IPS-15b (cell line): ENCODE measurements around the gene BCAR1.

Experiments
- H3K27me3 ChIP-seq: one replicate; pipeline ENCODE4 v1.6.1; 2013; ENCODE audit warnings: low read length; ENCODE audit not compliant: control insufficient read depth, insufficient read depth
- H3K36me3 ChIP-seq: one replicate; pipeline ENCODE4 v1.6.1; 2013; ENCODE audit warnings: low read length; ENCODE audit not compliant: control insufficient read depth, insufficient read depth
- H3K4me1 ChIP-seq: one replicate; pipeline ENCODE4 v1.6.1; 2013; ENCODE audit warnings: mild to moderate bottlenecking, low read length; ENCODE audit not compliant: control insufficient read depth, insufficient read depth
- H3K4me3 ChIP-seq: one replicate; pipeline ENCODE4 v1.5.1; 2013; ENCODE audit warnings: low read depth, low read length
- H3K9ac ChIP-seq: one replicate; pipeline ENCODE4 v1.6.1; 2013; ENCODE audit warnings: low read depth, mild to moderate bottlenecking, low read length
- H3K9me3 ChIP-seq: one replicate; pipeline ENCODE4 v1.6.1; 2013; ENCODE audit warnings: mild to moderate bottlenecking, low read length; ENCODE audit not compliant: control insufficient read depth, insufficient read depth

BCAR1 gene

GRCh38 chr16:75267631-75268264, 16.3 kb upstream of the BCAR1 start:
- H3K9me3 ChIP-seq: no peaks in the 10 kb centered on the region
- H3K36me3 ChIP-seq: peaks cover 3% of the 10 kb centered on the region
- no peaks in the 10 kb centered on the region for H3K27me3 ChIP-seq
- H3K4me3 ChIP-seq: no peak overlapping the region
- no peak overlapping the region for H3K9ac ChIP-seq
- H3K4me1 ChIP-seq: peaks cover 6% of the 10 kb centered on the region

DNA sequence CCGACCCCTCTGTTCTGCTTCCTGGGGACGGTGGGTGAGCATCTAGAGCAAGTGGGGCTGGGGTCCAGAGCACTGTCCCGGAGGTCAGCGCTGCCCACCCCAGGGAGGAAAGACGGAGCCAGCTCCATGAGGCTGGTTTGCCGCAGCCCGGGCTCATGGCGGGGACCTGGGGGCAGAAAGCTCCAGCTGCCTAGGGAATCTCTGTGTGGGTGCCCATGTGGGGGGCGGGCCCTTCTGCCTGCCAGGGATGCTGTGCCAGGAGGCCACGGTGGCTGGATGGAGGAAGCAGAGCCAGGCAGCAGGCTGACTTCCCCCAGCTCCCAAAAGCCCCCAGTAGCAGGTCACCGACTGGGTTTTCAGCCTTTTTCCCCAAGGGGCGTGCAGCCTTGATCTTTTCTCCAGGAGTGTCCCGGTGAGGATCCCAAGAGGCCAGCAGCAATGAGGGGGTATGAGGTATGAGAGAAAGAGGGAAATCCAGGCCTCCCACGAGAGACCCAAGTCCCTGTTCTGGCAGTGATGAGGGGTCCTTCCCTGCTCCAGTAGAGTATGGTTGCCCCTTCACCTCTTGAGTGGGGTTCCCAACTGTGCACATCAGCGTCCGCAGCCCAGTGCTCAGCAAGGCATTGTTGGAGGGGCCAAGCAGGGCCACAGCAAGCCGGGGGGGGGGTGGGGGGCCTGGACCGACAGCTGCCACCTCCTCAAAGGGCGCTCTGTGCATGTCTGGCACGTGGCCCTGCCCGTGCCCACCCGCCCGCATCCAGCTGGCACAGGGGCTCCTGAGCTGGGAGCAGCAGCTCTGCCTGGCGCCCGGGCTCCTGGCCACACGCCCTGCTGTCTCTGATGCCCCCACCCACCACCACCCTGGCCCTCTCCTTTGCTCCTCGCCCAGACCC, 15.6 kb upstream of the BCAR1 start:
- Histone ChIP-seq H3K4me1 (peaks cover 6% of the 10 kb centered on the region), H3K36me3 (peaks cover 10% of the 10 kb centered on the region), H3K9me3 (no peaks in the 10 kb centered on the region), H3K27me3 (no peaks in the 10 kb centered on the region), H3K9ac (peak overlapping the region; percentile 73), H3K4me3 (peak overlapping the region; percentile 76)

GRCh38 chr16:75265911-75266701, 14.7 kb upstream of the BCAR1 start:
- H3K9ac ChIP-seq: peak overlapping the region; percentile 73
- peak overlapping the region; percentile 76 for H3K4me3 ChIP-seq
- no peaks in the 10 kb centered on the region for H3K27me3 ChIP-seq
- peaks cover 11% of the 10 kb centered on the region for H3K36me3 ChIP-seq
- H3K4me1 ChIP-seq: peaks cover 6% of the 10 kb centered on the region
- no peaks in the 10 kb centered on the region for H3K9me3 ChIP-seq

- H3K36me3 ChIP-seq: peaks cover 11% of the 10 kb centered on the region
- H3K4me1 ChIP-seq: peaks cover 6% of the 10 kb centered on the region
- no peaks in the 10 kb centered on the region for H3K27me3 ChIP-seq
- H3K9ac ChIP-seq: peak overlapping the region; percentile 93
- no peaks in the 10 kb centered on the region for H3K9me3 ChIP-seq
- H3K4me3 ChIP-seq: peak overlapping the region; percentile 76
Observed at GRCh38 chr16:75264999-75265910, 13.8 kb upstream of the BCAR1 start.

DNA sequence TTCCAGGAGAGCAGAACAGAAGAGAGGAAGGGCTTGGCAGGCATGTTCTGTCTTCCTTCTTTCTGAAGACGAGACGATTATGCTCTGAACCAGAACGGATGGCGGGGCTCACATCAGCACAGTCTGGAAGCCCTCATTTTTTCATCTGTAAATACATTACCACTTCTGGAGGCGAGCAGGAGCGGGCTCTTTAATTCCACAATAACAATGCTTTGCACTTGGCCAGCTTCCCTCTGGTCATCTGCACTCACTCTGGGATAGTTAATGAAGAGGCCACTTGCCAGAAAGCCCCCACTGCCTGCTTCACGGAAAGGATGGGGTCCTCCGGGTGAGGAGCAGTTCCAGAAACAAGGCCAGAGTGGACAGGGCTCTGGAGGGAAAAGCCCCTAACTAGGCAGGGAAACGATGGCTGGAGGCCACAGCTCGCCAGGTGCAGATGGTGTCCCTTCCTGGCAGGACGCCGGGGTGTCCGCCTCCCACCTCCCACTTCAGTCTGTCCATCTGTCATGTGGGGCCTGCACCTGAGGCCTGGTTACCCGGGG, 13.1 kb upstream of the BCAR1 start:
- H3K9ac ChIP-seq: peak overlapping the region; percentile 93
- no peaks in the 10 kb centered on the region for H3K9me3 ChIP-seq
- H3K27me3 ChIP-seq: no peaks in the 10 kb centered on the region
- peak overlapping the region; percentile 76 for H3K4me3 ChIP-seq
- H3K4me1 ChIP-seq: peaks cover 6% of the 10 kb centered on the region
- H3K36me3 ChIP-seq: peaks cover 11% of the 10 kb centered on the region

GRCh38 chr16:75263963-75264445, 12.6 kb upstream of the BCAR1 start:
- Histone ChIP-seq H3K9ac (peak overlapping the region; percentile 24), H3K4me3 (peak overlapping the region; percentile 76), H3K9me3 (no peaks in the 10 kb centered on the region), H3K4me1 (peaks cover 6% of the 10 kb centered on the region), H3K36me3 (peaks cover 11% of the 10 kb centered on the region), H3K27me3 (no peaks in the 10 kb centered on the region)

DNA sequence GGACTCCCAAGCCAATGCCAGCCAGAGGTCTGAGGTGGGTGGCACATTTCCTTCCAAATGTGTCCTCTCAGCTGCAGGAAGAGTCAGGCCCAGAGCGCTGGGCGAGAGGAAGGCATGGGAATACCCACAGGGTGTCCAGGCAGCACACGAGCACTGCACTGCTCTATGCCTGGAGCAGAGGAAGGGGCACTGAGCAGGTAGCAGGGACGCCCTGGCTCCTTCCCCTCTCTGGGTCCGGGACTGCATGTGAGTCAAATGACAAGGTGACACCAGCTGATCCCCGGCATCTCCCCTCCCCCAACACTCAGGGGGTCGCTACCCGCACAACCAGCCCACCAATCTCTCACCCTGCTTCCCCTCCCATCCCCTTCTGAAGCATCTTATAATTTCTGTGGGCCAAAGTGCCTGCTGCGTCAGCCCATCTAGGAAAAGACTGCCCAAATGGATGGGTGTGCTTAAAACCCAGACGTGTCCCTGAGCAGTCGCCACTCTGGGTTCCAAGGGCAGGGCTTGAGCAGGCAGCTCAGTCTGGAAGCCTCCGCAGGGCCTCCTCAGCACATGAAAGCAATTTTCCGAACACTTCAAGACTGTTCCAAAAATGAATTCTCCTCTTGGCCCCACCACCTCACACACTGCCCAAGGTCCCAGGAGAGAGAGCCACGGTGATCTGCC, 12.0 kb upstream of the BCAR1 start:
- Histone ChIP-seq H3K4me1 (peaks cover 6% of the 10 kb centered on the region), H3K4me3 (no peak overlapping the region)

GRCh38 chr16:75262800-75263127, 11.3 kb upstream of the BCAR1 start:
- Histone ChIP-seq H3K4me1 (peaks cover 8% of the 10 kb centered on the region), H3K27me3 (no peaks in the 10 kb centered on the region), H3K4me3 (no peak overlapping the region), H3K9ac (no peak overlapping the region), H3K36me3 (peaks cover 11% of the 10 kb centered on the region), H3K9me3 (no peaks in the 10 kb centered on the region)

More for the DNA sequence above, 12.0 kb upstream of the BCAR1 start:
- H3K36me3 ChIP-seq: peaks cover 11% of the 10 kb centered on the region
- H3K9ac ChIP-seq: peak overlapping the region; percentile 24
- no peaks in the 10 kb centered on the region for H3K27me3 ChIP-seq
- H3K9me3 ChIP-seq: no peaks in the 10 kb centered on the region

GRCh38 chr16:75262104-75262799, 10.8 kb upstream of the BCAR1 start:
- peaks cover 11% of the 10 kb centered on the region for H3K36me3 ChIP-seq
- no peaks in the 10 kb centered on the region for H3K27me3 ChIP-seq
- H3K9me3 ChIP-seq: no peaks in the 10 kb centered on the region
- H3K4me1 ChIP-seq: peaks cover 8% of the 10 kb centered on the region
- H3K9ac ChIP-seq: peak overlapping the region; percentile 32
- H3K4me3 ChIP-seq: no peak overlapping the region

DNA sequence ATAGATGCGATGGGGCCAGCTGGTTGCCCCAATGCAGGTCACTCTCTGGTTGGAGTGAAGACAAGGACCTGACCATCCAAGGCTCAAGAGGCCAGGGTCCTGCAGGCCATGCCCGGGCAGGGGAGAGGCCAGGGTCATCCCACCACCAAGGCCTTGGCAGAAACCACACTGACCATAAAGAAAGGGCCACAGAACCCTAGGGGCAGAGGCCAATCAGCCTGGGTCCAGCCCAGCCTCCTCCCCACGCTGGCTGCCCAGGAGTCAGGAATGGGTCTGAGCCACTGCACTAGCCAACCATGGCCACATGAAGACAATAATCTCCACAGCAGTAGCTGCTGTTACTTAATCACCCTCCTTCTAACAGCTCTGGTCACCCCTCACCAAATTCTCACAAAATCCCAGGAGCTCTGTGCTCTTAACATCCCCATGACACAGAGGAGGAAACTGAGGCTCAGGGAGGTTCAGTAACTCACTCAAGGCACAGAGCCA, 10.2 kb upstream of the BCAR1 start:
- H3K9me3 ChIP-seq: no peaks in the 10 kb centered on the region
- H3K9ac ChIP-seq: peak overlapping the region; percentile 32
- no peaks in the 10 kb centered on the region for H3K27me3 ChIP-seq
- peaks cover 11% of the 10 kb centered on the region for H3K4me1 ChIP-seq
- peaks cover 11% of the 10 kb centered on the region for H3K36me3 ChIP-seq
- no peak overlapping the region for H3K4me3 ChIP-seq
